H7 (cell line): ENCODE results near the gene NPFF. TPM values are rescaled to one million over a fixed set of nuclear protein-coding genes. Genes with fewer than 3 reads are reported as not detected.

ENCODE experiments used
- DNase-seq: peaks from one replicate; pipeline ENCODE4 v3.0.0; 2012
- H3K27me3 ChIP-seq: 2 replicates; pipeline ENCODE4 v1.6.0; 2011; ENCODE audit warnings: mild to moderate bottlenecking, low read length; ENCODE audit not compliant: control insufficient read depth, insufficient read depth
- H3K36me3 ChIP-seq: replicated peaks from 2 replicates; pipeline ENCODE4 v1.5.1; 2011; ENCODE audit warnings: low read length; ENCODE audit not compliant: control insufficient read depth, insufficient read depth
- H3K4me3 ChIP-seq: 2 replicates; pipeline ENCODE4 v1.5.1; 2011; ENCODE audit warnings: low read depth, mild to moderate bottlenecking, control low read depth, low read length, moderate library complexity; ENCODE audit not compliant: insufficient read depth
- total RNA-seq: library from RNA; depleted of rRNA; stranded (reverse); fragments of >200 nt; shearing (Covaris generic); gene quantifications from 2 replicates; pipeline ENCODE4 v1.2.3, GENCODE V29; 2014; rRNA removed

The NPFF gene
- total RNA-seq, 1 experiment from 2014 or later: not detected

- peaks cover 85% of the 10 kb centered on the region for H3K36me3 ChIP-seq
- no peaks in the 10 kb centered on the region for H3K27me3 ChIP-seq
- no peak overlapping the region for H3K4me3 ChIP-seq
- no peak for DNase-seq
Observed at GRCh38 chr12:53462935-53463334, 44.3 kb downstream of the NPFF start.

- Histone ChIP-seq H3K4me3 (no peak overlapping the region), H3K27me3 (no peaks in the 10 kb centered on the region), H3K36me3 (peaks cover 83% of the 10 kb centered on the region)
- DNase-seq: no peak
Observed at GRCh38 chr12:53461591-53461990, 45.7 kb downstream of the NPFF start.

DNA sequence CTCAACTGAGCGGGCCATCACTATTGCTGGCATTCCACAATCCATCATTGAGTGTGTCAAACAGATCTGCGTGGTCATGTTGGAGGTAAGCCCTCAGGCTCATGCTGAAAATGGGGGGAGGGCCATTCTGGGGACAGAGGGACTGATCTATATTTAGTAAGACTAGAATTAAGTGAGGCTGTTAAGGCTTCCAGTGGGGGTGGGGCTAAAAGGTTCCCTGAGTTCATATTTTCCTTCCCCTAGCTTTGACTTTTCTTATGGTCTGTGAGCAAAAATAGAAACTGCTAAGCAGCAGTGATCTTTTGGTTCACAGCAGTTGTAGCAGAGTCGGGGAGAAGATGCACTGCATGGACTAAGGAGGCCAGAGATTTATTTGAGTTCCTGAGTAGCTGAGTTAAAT is 46.2 kb downstream of the NPFF start:
- Histone ChIP-seq H3K27me3 (no peaks in the 10 kb centered on the region), H3K4me3 (no peak overlapping the region)
- DNase-seq: no peak

GRCh38 chr12:53459097-53459496 is 48.2 kb downstream of the NPFF start:
- Histone ChIP-seq H3K27me3 (no peaks in the 10 kb centered on the region), H3K36me3 (peaks cover 83% of the 10 kb centered on the region), H3K4me3 (no peak overlapping the region)
- DNase-seq: no peak

More for the DNA sequence above, 46.2 kb downstream of the NPFF start:
- H3K36me3 ChIP-seq: peaks cover 81% of the 10 kb centered on the region

Other genes starting within 250 kb of the NPFF start
- 43.6 and 46.2 TPM in 2 replicates for gene ESPL1, start 239.2 kb downstream of the NPFF start, total RNA-seq
- gene PFDN5, start 211.9 kb downstream of the NPFF start, total RNA-seq: 242 and 304 TPM in 2 replicates
- gene MYG1, start 207.8 kb downstream of the NPFF start, total RNA-seq: 74.2 and 98.0 TPM in 2 replicates
- 131 and 137 TPM in 2 replicates for gene AAAS, start 185.9 kb downstream of the NPFF start, total RNA-seq
- gene SP7, start 171.1 kb downstream of the NPFF start, total RNA-seq: 0.14 and 0.44 TPM in 2 replicates
- 46.7 and 51.8 TPM in 2 replicates for gene SP1, start 127.3 kb downstream of the NPFF start, total RNA-seq
- 0.52 and 1.6 TPM in 2 replicates for gene AMHR2, start 83.6 kb downstream of the NPFF start, total RNA-seq
- gene PRR13, start 65.8 kb downstream of the NPFF start, total RNA-seq: 87.1 and 130 TPM in 2 replicates
- gene PCBP2, start 55.4 kb downstream of the NPFF start, total RNA-seq: 196 and 207 TPM in 2 replicates
- 8.0 and 8.7 TPM in 2 replicates for gene MAP3K12, start 8.0 kb downstream of the NPFF start, total RNA-seq
- 76.4 and 80.5 TPM in 2 replicates for gene TARBP2, start 6.2 kb downstream of the NPFF start, total RNA-seq
- 7.1 and 9.8 TPM in 2 replicates for gene ATF7, start 118.9 kb upstream of the NPFF start, total RNA-seq
- 382 and 460 TPM in 2 replicates for gene ATP5MC2, start 168.6 kb upstream of the NPFF start, total RNA-seq
- gene CALCOCO1, start 220.0 kb upstream of the NPFF start, total RNA-seq: 17.3 and 18.7 TPM in 2 replicates
- gene CISTR, start 244.5 kb upstream of the NPFF start, total RNA-seq: not detected in 2 replicates